DMS53 (cell line): ENCODE results near the gene TH.
A peak's percentile ranks its signal among the peaks of the same experiment; 100 is the strongest.

Source experiments
- DNase-seq: peaks from one replicate; lab custom pipeline; 2025; lab: John Stamatoyannopoulos, UW

Gene TH

GRCh38 chr11:2171591-2172003 is at the start of gene TH:
Gene TH, minus strand, starts transcription at chr11:2171815. Its CDS starts 29 bp downstream, at chr11:2171786.
- no peak for DNase-seq

GRCh38 chr11:2221024-2221423 is 49.4 kb upstream of the TH start:
- DNase-seq = no peak

GRCh38 chr11:2220173-2220771 is 48.7 kb upstream of the TH start:
- DNase-seq = no peak

GRCh38 chr11:2219318-2220017 is 47.9 kb upstream of the TH start:
- DNase-seq = no peak

- no peak for DNase-seq
Measured at GRCh38 chr11:2218031-2218633, 46.5 kb upstream of the TH start.

GRCh38 chr11:2217211-2218030 is 45.8 kb upstream of the TH start:
- DNase-seq = peak; percentile 43

- no peak for DNase-seq
Measured at GRCh38 chr11:2216400-2217064, 44.9 kb upstream of the TH start.

- peak; percentile 79 for DNase-seq
Measured at GRCh38 chr11:2215561-2216399, 44.2 kb upstream of the TH start.

GRCh38 chr11:2215230-2215560 is 43.6 kb upstream of the TH start:
- DNase-seq = peak; percentile 55

- DNase-seq = peak; percentile 96
Measured at GRCh38 chr11:2214527-2215229, 43.1 kb upstream of the TH start.

GRCh38 chr11:2213890-2214526 is 42.4 kb upstream of the TH start:
- DNase-seq = peak; percentile 78

- peak; percentile 97 for DNase-seq
Measured at GRCh38 chr11:2213384-2213842, 41.8 kb upstream of the TH start.

- DNase-seq = peak; percentile 74
Measured at GRCh38 chr11:2212411-2213251, 41.0 kb upstream of the TH start.

GRCh38 chr11:2211113-2211971 is 39.7 kb upstream of the TH start:
- DNase-seq = peak; percentile 100

GRCh38 chr11:2210366-2211112 is 38.9 kb upstream of the TH start:
- no peak for DNase-seq

GRCh38 chr11:2209900-2210321 is 38.3 kb upstream of the TH start:
- peak; percentile 82 for DNase-seq

- peak; percentile 60 for DNase-seq
Measured at GRCh38 chr11:2209370-2209801, 37.8 kb upstream of the TH start.
